T-helper 2 cell (primary cell): ENCODE measurements around the gene ST7L.
A peak's percentile ranks its signal among the peaks of the same experiment; 100 is the strongest.

Source experiments
- DNase-seq, 5 experiments: peaks; one replicate each; pipeline versions ENCODE4 v3.0.0 to v3.0.0-alpha.2; 2012 to 2022

Gene ST7L

GRCh38 chr1:112614460-112615065 is 4.4 kb downstream of the ST7L start:
- DNase-seq = peak in 1 of 5 experiments; percentile 58

- peak in 1 of 5 experiments; percentile 67 for DNase-seq
These were observed 13.2 kb downstream of the ST7L start for GRCh38 chr1:112605633-112606327.

- DNase-seq = no peak
These were observed 15.4 kb downstream of the ST7L start for GRCh38 chr1:112603541-112603940.

- no peak for DNase-seq
These were observed 15.9 kb downstream of the ST7L start for GRCh38 chr1:112603012-112603411.

GRCh38 chr1:112599477-112599876 is 19.5 kb downstream of the ST7L start:
- no peak for DNase-seq

GRCh38 chr1:112594208-112594876 is 24.6 kb downstream of the ST7L start:
- DNase-seq = no peak

- no peak for DNase-seq
These were observed 29.2 kb downstream of the ST7L start for GRCh38 chr1:112589766-112590165.

GRCh38 chr1:112583366-112583765 is 35.6 kb downstream of the ST7L start:
- DNase-seq = no peak

GRCh38 chr1:112581586-112582192 is 37.3 kb downstream of the ST7L start:
- no peak for DNase-seq

GRCh38 chr1:112579801-112580510 is 39.0 kb downstream of the ST7L start:
- DNase-seq = no peak

- no peak for DNase-seq
These were observed 42.7 kb downstream of the ST7L start for GRCh38 chr1:112576240-112576639.

- no peak for DNase-seq
These were observed 43.7 kb downstream of the ST7L start for GRCh38 chr1:112575154-112575804.

GRCh38 chr1:112565800-112566199 is 53.1 kb downstream of the ST7L start:
- DNase-seq = no peak

- DNase-seq = no peak
These were observed 54.9 kb downstream of the ST7L start for GRCh38 chr1:112564081-112564480.

GRCh38 chr1:112563341-112563740 is 55.6 kb downstream of the ST7L start:
- no peak for DNase-seq

GRCh38 chr1:112558634-112559033 is 60.3 kb downstream of the ST7L start:
- no peak for DNase-seq

- peak in 1 of 5 experiments; percentile 74 for DNase-seq
These were observed 61.6 kb downstream of the ST7L start for GRCh38 chr1:112557385-112557784.

- DNase-seq = no peak
These were observed 64.5 kb downstream of the ST7L start for GRCh38 chr1:112554411-112554810.

- no peak for DNase-seq
These were observed 69.4 kb downstream of the ST7L start for GRCh38 chr1:112549590-112549989.

- no peak for DNase-seq
These were observed 70.4 kb downstream of the ST7L start for GRCh38 chr1:112548547-112548946.

GRCh38 chr1:112546076-112546475 is 72.9 kb downstream of the ST7L start:
- no peak for DNase-seq

- no peak for DNase-seq
These were observed 74.2 kb downstream of the ST7L start for GRCh38 chr1:112544751-112545150.
